Activated T-helper 1 cell treated with anti-CD3 and anti-CD28 coated beads, Interleukin-12 subunit alpha, Interleukin-12 subunit beta, Interleukin-2, Interleukin-4 antibody, amounts not matched to agents 30 ng/mL and 10 ng/mL and 1 ng/mL, durations not matched to agents 14 hours and 24 hours and 36 hours (primary cell): ENCODE results near the gene TNNC2. TPM values are rescaled to one million over a fixed set of nuclear protein-coding genes. Genes with fewer than 3 reads are reported as not detected.

ENCODE experiments used
- DNase-seq: peaks from one replicate; pipeline ENCODE4 v3.0.0; 2021; ENCODE audit warnings: low spot score
- H3K27ac Mint-ChIP-seq: one replicate; pipeline ENCODE4 v1.8.0; 2021; ENCODE audit warnings: mild to moderate bottlenecking, mixed read lengths
- H3K27me3 Mint-ChIP-seq: one replicate; pipeline ENCODE4 v1.8.0; 2022; ENCODE audit warnings: mild to moderate bottlenecking, moderate library complexity, mixed read lengths; ENCODE audit not compliant: insufficient read depth
- H3K36me3 Mint-ChIP-seq: one replicate; pipeline ENCODE4 v1.8.0; 2021; ENCODE audit warnings: low read depth, mixed read lengths
- H3K4me1 Mint-ChIP-seq: one replicate; pipeline ENCODE4 v1.8.0; 2021; ENCODE audit warnings: low read depth, mixed read lengths
- H3K4me3 Mint-ChIP-seq: one replicate; pipeline ENCODE4 v1.8.0; 2021; ENCODE audit warnings: mild to moderate bottlenecking, moderate library complexity, mixed read lengths
- H3K9me3 Mint-ChIP-seq: one replicate; pipeline ENCODE4 v1.8.0; 2021; ENCODE audit warnings: mixed read lengths
- intact Hi-C: fragments of 100-400 bp; cut with micrococcal nuclease; formaldehyde crosslinking; loops from one replicate; pipeline ENCODE4 v1.15.1; 2024
- total RNA-seq: library from RNA; stranded (reverse); gene quantifications from 2 replicates; pipeline ENCODE4 v1.2.3, GENCODE V29; 2022

TNNC2 gene
- total RNA-seq, 1 donor from 2014 or later, result not detected

- Mint-ChIP-seq H3K4me1 (peaks cover 23% of the 10 kb centered on the region), H3K4me3 (no peak overlapping the region), H3K27me3 (peaks cover 35% of the 10 kb centered on the region), H3K27ac (no peak overlapping the region), H3K9me3 (no peaks in the 10 kb centered on the region), H3K36me3 (peaks cover 1% of the 10 kb centered on the region)
- DNase-seq, result no peak
- intact Hi-C loops, result no loop called here
Measured at GRCh38 chr20:45826381-45827019, 612 bp downstream of the TNNC2 start.

GRCh38 chr20:45823949-45824835, 2.9 kb downstream of the TNNC2 start:
- DNase-seq, result peak; percentile 28
- Mint-ChIP-seq H3K27me3 (peaks cover 37% of the 10 kb centered on the region), H3K4me3 (peak overlapping the region; percentile 68), H3K9me3 (no peaks in the 10 kb centered on the region), H3K4me1 (peaks cover 23% of the 10 kb centered on the region), H3K27ac (no peak overlapping the region), H3K36me3 (peaks cover 1% of the 10 kb centered on the region)
- intact Hi-C loops, result loop anchor here (1.0 to 2.0 kb wide), 2 partner anchors 67 to 139 kb away; partner anchors contain the start of genes CTSA and NEURL2

- peaks cover 37% of the 10 kb centered on the region for H3K27me3 Mint-ChIP-seq
- no peak overlapping the region for H3K27ac Mint-ChIP-seq
- no peaks in the 10 kb centered on the region for H3K9me3 Mint-ChIP-seq
- H3K36me3 Mint-ChIP-seq, result peaks cover 5% of the 10 kb centered on the region
- no peak for DNase-seq
- peaks cover 23% of the 10 kb centered on the region for H3K4me1 Mint-ChIP-seq
- no peak overlapping the region for H3K4me3 Mint-ChIP-seq
- intact Hi-C loops, result no loop called here
Measured at GRCh38 chr20:45822857-45823256, 4.3 kb downstream of the TNNC2 start.

- intact Hi-C loops, result no loop called here
Measured at GRCh38 chr20:45821947-45822346, 5.2 kb downstream of the TNNC2 start.

GRCh38 chr20:45819466-45819865, 7.6 kb downstream of the TNNC2 start:
- no peak overlapping the region for H3K4me3 Mint-ChIP-seq
- H3K27ac Mint-ChIP-seq, result no peak overlapping the region
- DNase-seq, result no peak
- peaks cover 31% of the 10 kb centered on the region for H3K4me1 Mint-ChIP-seq
- intact Hi-C loops, result no loop called here
- H3K27me3 Mint-ChIP-seq, result peaks cover 29% of the 10 kb centered on the region
- H3K9me3 Mint-ChIP-seq, result no peaks in the 10 kb centered on the region
- peaks cover 19% of the 10 kb centered on the region for H3K36me3 Mint-ChIP-seq

More at GRCh38 chr20:45821947-45822346, 5.2 kb downstream of the TNNC2 start:
- no peak for DNase-seq
- Mint-ChIP-seq H3K27me3 (peaks cover 37% of the 10 kb centered on the region), H3K4me1 (peaks cover 23% of the 10 kb centered on the region), H3K36me3 (peaks cover 8% of the 10 kb centered on the region), H3K9me3 (no peaks in the 10 kb centered on the region), H3K27ac (no peak overlapping the region), H3K4me3 (no peak overlapping the region)

- Mint-ChIP-seq H3K4me3 (no peak overlapping the region), H3K27me3 (peaks cover 19% of the 10 kb centered on the region), H3K4me1 (peaks cover 24% of the 10 kb centered on the region), H3K27ac (no peak overlapping the region), H3K36me3 (peaks cover 23% of the 10 kb centered on the region), H3K9me3 (no peaks in the 10 kb centered on the region)
- intact Hi-C loops, result no loop called here
- no peak for DNase-seq
Measured at GRCh38 chr20:45818239-45818638, 8.9 kb downstream of the TNNC2 start.

GRCh38 chr20:45817376-45818194, 9.5 kb downstream of the TNNC2 start:
- Mint-ChIP-seq H3K27ac (no peak overlapping the region), H3K4me3 (no peak overlapping the region), H3K27me3 (peaks cover 14% of the 10 kb centered on the region), H3K36me3 (peaks cover 23% of the 10 kb centered on the region), H3K9me3 (no peaks in the 10 kb centered on the region), H3K4me1 (peaks cover 28% of the 10 kb centered on the region)
- intact Hi-C loops, result no loop called here
- DNase-seq, result no peak

- Mint-ChIP-seq H3K9me3 (no peaks in the 10 kb centered on the region), H3K27me3 (peaks cover 8% of the 10 kb centered on the region), H3K27ac (no peak overlapping the region)
Measured at GRCh38 chr20:45816951-45817350, 10.2 kb downstream of the TNNC2 start.

GRCh38 chr20:45814314-45814713, 12.8 kb downstream of the TNNC2 start:
- no peak for DNase-seq
- Mint-ChIP-seq H3K9me3 (no peaks in the 10 kb centered on the region), H3K4me1 (peaks cover 35% of the 10 kb centered on the region), H3K36me3 (peaks cover 45% of the 10 kb centered on the region), H3K27ac (no peak overlapping the region), H3K4me3 (peak overlapping the region; percentile 7), H3K27me3 (no peaks in the 10 kb centered on the region)
- intact Hi-C loops, result no loop called here

More at GRCh38 chr20:45816951-45817350, 10.2 kb downstream of the TNNC2 start:
- no peak overlapping the region for H3K4me3 Mint-ChIP-seq
- DNase-seq, result no peak
- peaks cover 26% of the 10 kb centered on the region for H3K36me3 Mint-ChIP-seq
- H3K4me1 Mint-ChIP-seq, result peaks cover 23% of the 10 kb centered on the region
- intact Hi-C loops, result no loop called here

- H3K4me3 Mint-ChIP-seq, result peak overlapping the region; percentile 89
- intact Hi-C loops, result loop anchor here (2.0 kb wide), 1 partner anchor 159 kb away; the partner anchor contains the start of gene ZNF335
- peak overlapping the region; percentile 82 for H3K27ac Mint-ChIP-seq
- no peak for DNase-seq
- no peaks in the 10 kb centered on the region for H3K27me3 Mint-ChIP-seq
- peaks cover 35% of the 10 kb centered on the region for H3K4me1 Mint-ChIP-seq
- no peaks in the 10 kb centered on the region for H3K9me3 Mint-ChIP-seq
- peaks cover 47% of the 10 kb centered on the region for H3K36me3 Mint-ChIP-seq
Measured at GRCh38 chr20:45813489-45813888, 13.6 kb downstream of the TNNC2 start.

GRCh38 chr20:45813006-45813340, 14.1 kb downstream of the TNNC2 start:
- DNase-seq, result no peak
- Mint-ChIP-seq H3K4me1 (peaks cover 35% of the 10 kb centered on the region), H3K9me3 (no peaks in the 10 kb centered on the region), H3K27ac (peak overlapping the region; percentile 82), H3K36me3 (peaks cover 48% of the 10 kb centered on the region), H3K27me3 (no peaks in the 10 kb centered on the region), H3K4me3 (peak overlapping the region; percentile 89)
- intact Hi-C loops, result loop anchor here (2.0 kb wide), 1 partner anchor 160 kb away; the partner anchor contains the start of gene ZNF335

GRCh38 chr20:45812157-45813005, 14.7 kb downstream of the TNNC2 start, which contains the start of gene UBE2C:
Gene UBE2C (plus strand): TSS chr20:45812644. CDS start chr20:45812696, 52 bp downstream.
- Mint-ChIP-seq H3K4me1 (peaks cover 35% of the 10 kb centered on the region), H3K27ac (peak within 1 kb of the TSS; percentile 82), H3K9me3 (no peaks in the 10 kb centered on the region), H3K36me3 (peaks cover 48% of the 10 kb centered on the region), H3K27me3 (no peaks in the 10 kb centered on the region), H3K4me3 (peak within 1 kb of the TSS; percentile 89)
- intact Hi-C loops, result loop anchor here (1.0 to 2.0 kb wide), 7 partner anchors 21 to 160 kb away; partner anchors contain the start of genes ACOT8, CTSA, DNTTIP1 and NEURL2
- peak; percentile 95 for DNase-seq
